GM12892 (cell line): ENCODE measurements around the gene HTT.

Experiments
- DNase-seq: peaks from one replicate; pipeline ENCODE4 v3.0.0; 2011; ENCODE audit not compliant: insufficient read length
- FAIRE-seq: peaks from 2 replicates; lab custom pipeline; 2011; peaks lifted over from hg19 to GRCh38; lab: Jason Lieb, UNC
- POLR2A ChIP-seq: IDR thresholded peaks from 2 replicates; pipeline ENCODE4 v1.6.1; 2011; ENCODE audit warnings: low read depth, low read length, control low read depth
- POLR2AphosphoS5 ChIP-seq: IDR thresholded peaks from 2 replicates; pipeline ENCODE4 v1.6.1; 2011; ENCODE audit warnings: low read depth, low read length, control low read depth
- TAF1 ChIP-seq: IDR thresholded peaks from 2 replicates; pipeline ENCODE4 v1.6.1; 2011; ENCODE audit warnings: low read depth, mild to moderate bottlenecking, control low read depth, low read length, borderline replicate concordance

The HTT gene

DNA sequence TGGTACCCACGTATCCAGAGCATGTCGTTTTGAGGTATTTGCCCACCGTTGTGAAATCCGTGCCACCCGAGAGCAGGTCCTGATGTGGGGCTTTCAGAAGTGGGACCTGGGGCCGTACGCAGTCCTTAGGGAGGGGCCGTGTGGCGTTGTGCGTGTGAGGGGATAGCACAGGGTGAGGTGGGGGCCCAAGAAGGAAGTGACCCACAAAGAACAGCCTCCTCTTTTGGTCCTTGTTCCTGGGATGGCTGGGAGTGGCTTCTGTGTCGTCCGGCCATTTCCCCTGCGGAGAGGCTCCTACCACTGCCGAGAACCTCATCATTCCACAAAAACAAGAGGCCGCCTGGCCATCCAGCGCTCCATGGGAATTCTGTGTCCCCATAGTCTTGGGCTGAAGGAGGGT lies 157.5 kb downstream of the HTT start:
- FAIRE-seq (no peak), DNase-seq (no peak)
- TF ChIP-seq POLR2A: no peak

DNA sequence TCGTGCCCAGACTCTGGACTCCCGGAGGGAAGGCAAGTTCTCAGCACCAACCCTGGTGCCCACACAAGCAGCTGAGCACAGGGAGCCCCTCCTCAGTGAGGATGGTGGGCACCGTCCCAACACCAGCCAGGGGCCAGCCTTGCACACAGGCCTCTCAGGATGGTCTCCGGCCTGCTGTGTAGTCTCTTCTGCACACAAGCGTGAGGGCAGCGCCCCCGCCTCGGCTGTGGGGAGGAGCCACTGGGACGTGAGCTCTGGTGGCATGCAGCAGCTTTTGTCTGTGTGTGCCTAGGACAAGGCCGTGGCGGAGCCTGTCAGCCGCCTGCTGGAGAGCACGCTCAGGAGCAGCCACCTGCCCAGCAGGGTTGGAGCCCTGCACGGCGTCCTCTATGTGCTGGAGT lies 158.4 kb downstream of the HTT start:
- no peak for FAIRE-seq
- TF ChIP-seq TAF1: no peak
- no peak for DNase-seq

DNA sequence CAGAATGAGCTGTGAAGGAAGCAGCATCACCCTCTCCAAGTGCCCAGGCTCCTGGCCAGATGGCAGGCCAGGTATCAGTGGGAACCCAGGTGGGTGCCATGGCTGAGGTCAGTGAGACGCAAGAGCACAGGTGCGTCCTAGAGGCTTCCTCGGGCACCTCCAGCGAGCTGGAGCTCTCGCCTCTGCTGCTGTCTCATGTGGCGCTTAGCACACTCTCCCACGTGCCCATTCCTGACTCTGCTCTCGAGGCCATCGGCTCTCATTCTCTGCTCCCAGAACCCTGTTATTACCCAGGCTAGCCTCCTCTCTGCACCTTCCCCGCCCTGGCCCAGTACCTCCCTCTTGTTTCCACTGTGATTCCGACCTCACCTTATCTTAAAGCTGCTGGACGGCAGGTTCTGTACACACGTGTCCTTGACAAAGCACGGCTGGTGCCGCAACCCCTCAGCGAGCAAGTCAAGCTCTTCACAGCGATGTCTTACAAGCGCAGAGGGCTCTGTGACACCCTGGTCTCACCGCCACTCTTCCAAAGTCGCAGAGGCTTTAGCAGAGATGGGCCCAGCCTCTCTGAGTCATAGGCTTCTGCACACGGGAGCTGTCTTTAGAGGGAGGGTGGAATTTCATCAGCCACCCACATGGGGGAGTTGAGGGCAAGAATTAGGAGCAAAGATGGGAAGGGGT lies 159.1 kb downstream of the HTT start:
- DNase-seq (no peak), FAIRE-seq (no peak)
- no peak for TF ChIP-seq POLR2AphosphoS5
- TF ChIP-seq TAF1: no peak
- no peak for TF ChIP-seq POLR2A

DNA sequence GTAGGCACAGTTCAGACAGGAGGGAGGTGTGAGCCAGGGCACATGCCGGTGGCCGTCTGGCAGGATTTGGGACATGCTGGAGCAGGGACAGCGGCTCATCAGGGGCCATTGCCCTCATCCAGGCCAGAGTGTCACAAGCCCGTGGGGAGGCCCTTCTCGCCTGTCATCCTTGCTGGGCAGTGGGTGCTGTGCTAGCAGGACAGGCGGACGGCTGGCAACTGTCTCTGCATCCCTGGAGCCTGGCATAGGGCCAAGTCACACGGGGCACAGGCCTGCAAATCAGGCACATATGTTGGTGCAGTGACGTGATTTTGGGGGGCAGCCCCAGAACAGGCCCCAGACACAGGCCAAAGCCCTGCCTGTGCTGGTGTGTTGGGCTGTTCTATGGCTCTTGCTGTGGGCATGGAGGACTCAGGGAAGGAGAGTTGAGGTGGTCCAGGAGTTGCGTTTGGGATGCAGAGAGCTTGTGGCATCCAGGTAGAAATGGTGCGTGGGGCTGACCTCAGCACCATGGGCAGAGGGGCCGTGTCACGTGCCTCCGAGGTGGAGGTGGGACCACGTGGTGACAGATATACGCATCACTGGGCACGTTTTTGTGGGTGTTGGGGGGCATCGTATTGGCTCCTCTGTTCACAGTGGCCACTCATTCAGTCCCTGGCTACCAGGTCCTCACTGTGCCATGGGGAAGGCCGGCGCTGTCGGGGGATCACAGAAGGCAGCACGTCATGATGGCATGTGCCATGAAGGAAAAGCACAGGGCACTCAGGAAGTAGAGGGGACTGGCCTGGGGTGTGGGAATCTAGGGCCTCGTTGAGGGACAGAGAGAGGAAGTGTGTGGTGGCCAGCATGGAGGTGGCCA lies 159.9 kb downstream of the HTT start:
- DNase-seq (no peak), FAIRE-seq (no peak)
- TF ChIP-seq POLR2AphosphoS5 (no peak), POLR2A (no peak), TAF1 (no peak)

DNA sequence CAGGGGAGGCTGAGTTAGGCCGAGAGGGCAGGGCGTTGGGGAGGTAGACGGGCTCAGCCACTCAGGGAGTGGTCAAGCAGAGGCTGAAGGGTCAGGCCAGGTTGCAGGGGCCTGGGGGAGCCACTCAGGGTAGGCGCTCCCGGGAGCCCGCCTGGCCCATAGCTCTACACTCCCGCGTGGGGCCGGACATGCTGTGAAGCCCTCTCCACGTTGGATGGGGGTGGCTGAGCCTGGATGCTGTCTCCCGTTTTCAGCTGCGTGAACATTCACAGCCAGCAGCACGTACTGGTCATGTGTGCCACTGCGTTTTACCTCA lies 160.5 kb downstream of the HTT start:
- no peak for TF ChIP-seq POLR2AphosphoS5
- no peak for TF ChIP-seq POLR2A
- TF ChIP-seq TAF1: no peak

DNA sequence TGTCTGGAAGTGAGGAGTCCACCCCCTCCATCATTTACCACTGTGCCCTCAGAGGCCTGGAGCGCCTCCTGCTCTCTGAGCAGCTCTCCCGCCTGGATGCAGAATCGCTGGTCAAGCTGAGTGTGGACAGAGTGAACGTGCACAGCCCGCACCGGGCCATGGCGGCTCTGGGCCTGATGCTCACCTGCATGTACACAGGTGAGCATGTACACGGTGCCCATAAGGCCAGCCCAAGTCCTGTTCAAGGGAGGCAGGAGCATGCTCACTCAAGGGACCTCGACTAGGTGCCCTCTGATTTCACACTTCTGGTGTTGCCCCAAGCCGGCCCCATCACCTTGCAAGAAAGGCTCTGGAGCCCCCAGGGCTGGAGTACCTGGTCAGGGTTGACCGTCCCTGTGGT lies 161.1 kb downstream of the HTT start:
- no peak for FAIRE-seq
- DNase-seq: no peak
- TF ChIP-seq POLR2AphosphoS5: no peak
- no peak for TF ChIP-seq POLR2A
- TF ChIP-seq TAF1: no peak

More for the DNA sequence above, 160.5 kb downstream of the HTT start:
- FAIRE-seq: no peak
- DNase-seq: no peak

DNA sequence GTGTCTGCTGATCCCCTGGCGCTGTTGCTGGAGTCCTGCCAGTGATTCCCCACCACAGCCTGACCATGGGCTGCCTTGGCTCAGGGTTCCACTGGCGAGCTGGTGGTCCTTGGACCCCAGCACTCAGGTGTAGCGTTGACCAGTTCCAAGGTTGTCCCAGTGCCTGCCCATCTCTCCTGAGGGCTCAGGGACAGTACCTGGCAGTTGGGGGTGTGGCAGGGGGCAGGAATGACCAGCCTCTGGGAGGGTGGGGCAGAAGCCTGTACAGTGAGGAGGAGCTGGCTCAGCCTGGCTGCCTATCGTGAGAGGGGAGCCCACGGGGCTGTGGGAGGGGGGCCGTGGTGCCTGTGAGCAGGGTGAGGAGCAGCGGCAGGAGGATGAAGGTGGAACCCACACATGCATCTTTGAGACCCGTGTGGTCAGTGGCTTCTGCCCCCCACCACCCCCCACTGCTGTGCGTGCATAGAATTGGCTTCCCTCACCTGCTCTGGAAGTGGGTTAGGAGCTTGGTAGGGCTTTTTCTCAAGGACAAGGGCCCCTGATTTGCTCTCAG lies 161.9 kb downstream of the HTT start:
- FAIRE-seq: no peak
- TF ChIP-seq POLR2AphosphoS5 (no peak), TAF1 (no peak)

DNA sequence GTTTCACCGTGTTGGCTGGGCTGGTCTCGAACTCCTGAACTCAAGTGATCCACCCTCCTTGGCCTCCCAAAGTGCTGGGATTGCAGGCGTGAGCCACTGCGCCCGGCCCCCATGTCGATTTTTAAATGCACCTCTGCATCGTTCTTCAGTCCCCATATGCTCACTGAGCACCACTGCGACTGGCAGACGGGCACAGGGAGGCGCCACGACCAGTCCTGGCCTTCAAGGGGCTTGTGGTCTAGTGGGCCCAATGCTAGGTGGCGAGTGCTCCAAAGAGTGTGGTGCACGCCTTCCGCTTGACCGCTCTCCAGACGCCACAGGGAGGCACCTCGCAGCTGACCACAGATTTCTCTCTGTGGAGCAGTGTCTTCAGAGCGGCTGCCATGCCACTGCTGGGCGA lies 162.8 kb downstream of the HTT start:
- TF ChIP-seq POLR2AphosphoS5: no peak
- no peak for TF ChIP-seq POLR2A
- TF ChIP-seq TAF1: no peak
- DNase-seq (no peak), FAIRE-seq (no peak)

More for the DNA sequence above, 161.9 kb downstream of the HTT start:
- no peak for DNase-seq

DNA sequence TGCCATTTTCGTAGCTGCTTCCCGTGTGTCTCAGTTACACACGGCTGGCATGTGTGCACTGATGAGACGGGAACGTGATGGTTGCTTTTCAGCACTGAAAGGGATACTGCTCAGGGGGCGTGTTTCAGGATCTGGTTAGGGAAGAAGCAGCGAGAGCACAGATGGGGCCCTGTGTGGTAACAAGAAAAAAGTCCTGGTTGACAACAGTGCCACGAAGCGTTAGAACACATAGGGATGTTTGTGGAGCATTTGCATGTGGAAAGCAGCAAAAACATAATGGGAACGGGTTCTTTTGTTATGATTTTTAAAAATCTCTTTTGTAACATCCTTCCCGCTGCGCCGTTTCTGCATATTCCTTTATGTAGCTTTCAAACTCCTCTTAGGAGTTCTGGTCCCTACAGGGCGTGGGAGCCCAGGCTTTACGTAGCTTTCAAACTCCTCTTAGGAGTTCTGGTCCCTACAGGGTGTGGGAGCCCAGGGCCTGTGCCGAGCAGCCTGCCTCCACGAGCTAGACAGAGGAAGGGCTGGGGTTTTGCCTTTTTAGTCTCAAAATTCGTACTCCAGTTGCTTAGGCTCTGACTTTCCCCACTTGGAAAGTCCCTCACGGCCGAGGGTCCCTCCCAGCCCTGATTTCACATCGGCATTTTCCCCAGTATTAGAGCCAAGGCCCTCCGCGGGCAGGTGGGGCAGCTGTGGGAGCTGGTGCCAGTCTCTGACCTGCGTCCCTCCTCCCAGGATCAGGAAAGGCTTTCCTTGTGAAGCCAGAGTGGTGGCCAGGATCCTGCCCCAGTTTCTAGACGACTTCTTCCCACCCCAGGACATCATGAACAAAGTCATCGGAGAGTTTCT lies 163.5 kb downstream of the HTT start:
- no peak for TF ChIP-seq POLR2A
- no peak for TF ChIP-seq TAF1
- no peak for TF ChIP-seq POLR2AphosphoS5
- FAIRE-seq (no peak), DNase-seq (no peak)

DNA sequence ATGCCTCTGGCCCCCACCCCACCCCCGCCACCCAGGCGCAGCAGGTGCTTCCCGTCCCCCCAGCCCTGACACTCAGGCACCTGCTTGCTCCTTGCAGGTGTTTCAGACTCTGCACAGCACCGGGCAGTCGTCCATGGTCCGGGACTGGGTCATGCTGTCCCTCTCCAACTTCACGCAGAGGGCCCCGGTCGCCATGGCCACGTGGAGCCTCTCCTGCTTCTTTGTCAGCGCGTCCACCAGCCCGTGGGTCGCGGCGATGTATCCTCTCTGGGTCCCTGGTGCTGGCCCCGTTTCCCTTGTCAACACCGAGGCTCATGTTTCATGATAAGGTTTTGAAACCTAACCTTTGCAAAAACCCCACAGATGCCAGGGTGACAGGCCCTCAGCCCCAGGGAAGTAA lies 164.2 kb downstream of the HTT start:
- TF ChIP-seq POLR2AphosphoS5 (no peak), POLR2A (no peak), TAF1 (no peak)
- FAIRE-seq (no peak), DNase-seq (no peak)

DNA sequence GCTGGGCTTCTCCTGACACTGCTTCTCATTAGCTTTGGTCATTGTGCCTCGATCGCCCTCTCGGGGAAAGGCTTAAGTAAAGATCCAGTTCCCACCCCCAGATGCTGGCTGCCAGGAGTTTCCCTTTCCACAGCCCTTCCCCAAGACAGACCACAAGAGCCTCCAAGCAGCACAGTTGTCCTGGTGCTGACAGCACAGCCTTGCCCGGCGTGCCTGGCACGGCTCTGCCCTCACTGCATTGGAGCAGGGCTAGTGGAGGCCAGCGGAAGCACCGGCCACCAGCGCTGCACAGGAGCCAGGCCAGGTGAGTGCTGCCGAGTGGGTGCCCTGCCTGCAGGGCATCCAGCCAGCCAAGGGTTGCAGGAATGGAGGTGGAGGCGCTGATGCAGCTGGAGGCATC lies 164.8 kb downstream of the HTT start:
- FAIRE-seq: no peak
- no peak for DNase-seq
- no peak for TF ChIP-seq TAF1
- TF ChIP-seq POLR2A: no peak
- TF ChIP-seq POLR2AphosphoS5: no peak
